MM.1S (cell line): ENCODE data around the gene MGST2.

Experiments used
- DNase-seq: peaks from one replicate; pipeline ENCODE4 v3.0.0-alpha.2; 2015
- H2AFZ ChIP-seq: fragments of 300-600 bp; sonication (generic); 2 replicates; pipeline ENCODE4 v1.6.0; 2016; ENCODE audit warnings: antibody characterized with exemption, low read length
- H3F3A ChIP-seq: fragments of 300-600 bp; sonication (generic); 2 replicates; pipeline ENCODE4 v1.6.1; 2016; ENCODE audit warnings: mild to moderate bottlenecking, antibody characterized with exemption, low read length, moderate library complexity, mixed read lengths; ENCODE audit not compliant: insufficient read depth
- H3K27ac ChIP-seq: fragments of 300-600 bp; sonication (generic); 2 replicates; pipeline ENCODE4 v1.5.1; 2016; ENCODE audit warnings: mild to moderate bottlenecking, low read length
- H3K27me3 ChIP-seq: fragments of 300-600 bp; sonication (generic); replicated peaks from 2 replicates; pipeline ENCODE4 v1.6.0; 2016; ENCODE audit warnings: low read length; ENCODE audit not compliant: insufficient read depth
- H3K36me3 ChIP-seq: fragments of 300-600 bp; sonication (generic); replicated peaks from 2 replicates; pipeline ENCODE4 v1.6.1; 2016; ENCODE audit warnings: mild to moderate bottlenecking, low read length, mixed read lengths; ENCODE audit not compliant: insufficient read depth
- H3K4me1 ChIP-seq: fragments of 300-600 bp; sonication (generic); 2 replicates; pipeline ENCODE4 v1.6.1; 2016; ENCODE audit warnings: low read length, mixed read lengths
- H3K4me2 ChIP-seq: fragments of 300-600 bp; sonication (generic); 2 replicates; pipeline ENCODE4 v1.6.0; 2016; ENCODE audit warnings: low read depth, low read length
- H3K4me3 ChIP-seq: fragments of 300-600 bp; sonication (generic); 2 replicates; pipeline ENCODE4 v1.5.1; 2016; ENCODE audit warnings: low read length, mixed read lengths
- H3K79me2 ChIP-seq: fragments of 300-600 bp; sonication (generic); 2 replicates; pipeline ENCODE4 v1.6.1; 2016; ENCODE audit warnings: mixed run types, low read length, mixed read lengths
- H3K9ac ChIP-seq: fragments of 300-600 bp; sonication (generic); 2 replicates; pipeline ENCODE4 v1.6.1; 2016; ENCODE audit warnings: low read length, mixed read lengths
- H3K9me2 ChIP-seq: fragments of 300-600 bp; sonication (generic); replicated peaks from 2 replicates; pipeline ENCODE4 v1.6.1; 2016; ENCODE audit warnings: mild to moderate bottlenecking, low read length, mixed read lengths; ENCODE audit not compliant: insufficient read depth
- H3K9me3 ChIP-seq: fragments of 300-600 bp; sonication (generic); replicated peaks from 2 replicates; pipeline ENCODE4 v1.6.1; 2016; ENCODE audit warnings: mild to moderate bottlenecking, low read length, mixed read lengths; ENCODE audit not compliant: insufficient read depth
- H4K20me1 ChIP-seq: fragments of 300-600 bp; sonication (generic); 2 replicates; pipeline ENCODE4 v1.6.1; 2016; ENCODE audit warnings: mild to moderate bottlenecking, low read length, moderate library complexity, mixed read lengths; ENCODE audit not compliant: insufficient read depth
- CTCF ChIP-seq: fragments of 300-600 bp; sonication (generic); IDR thresholded peaks from 2 replicates; pipeline ENCODE4 v1.5.1; 2016; ENCODE audit warnings: antibody characterized with exemption, low read length, mixed read lengths
- EZH2 ChIP-seq: fragments of 300-600 bp; sonication (generic); optimal IDR thresholded peaks from 2 replicates; pipeline ENCODE3; 2017; ENCODE audit warnings: low read depth, mild to moderate bottlenecking, antibody characterized with exemption, low read length, mixed read lengths
- EZH2phosphoT487 ChIP-seq: fragments of 300-600 bp; sonication (generic); IDR thresholded peaks from 2 replicates; pipeline ENCODE4 v1.6.1; 2018; ENCODE audit warnings: antibody characterized with exemption, low read length

The MGST2 gene

GRCh38 chr4:139639654-139640053 is 26.0 kb upstream of the MGST2 start:
- no peak overlapping the region for H3K27ac ChIP-seq
- H3K4me3 ChIP-seq = no peak overlapping the region
- no peak overlapping the region for H2AFZ ChIP-seq
- H4K20me1 ChIP-seq = no peaks in the 10 kb centered on the region
- no peak overlapping the region for H3K9ac ChIP-seq
- no peaks in the 10 kb centered on the region for H3F3A ChIP-seq
- H3K4me2 ChIP-seq = no peak overlapping the region
- DNase-seq = no peak
- H3K4me1 ChIP-seq = no peaks in the 10 kb centered on the region
- TF ChIP-seq EZH2 = no peak
- TF ChIP-seq CTCF = no peak
- TF ChIP-seq EZH2phosphoT487 = no peak
- H3K27me3 ChIP-seq = no peaks in the 10 kb centered on the region
- no peaks in the 10 kb centered on the region for H3K9me3 ChIP-seq
- no peaks in the 10 kb centered on the region for H3K9me2 ChIP-seq
- no peaks in the 10 kb centered on the region for H3K36me3 ChIP-seq
- H3K79me2 ChIP-seq = no peaks in the 10 kb centered on the region

GRCh38 chr4:139641218-139641617 is 24.4 kb upstream of the MGST2 start:
- no peaks in the 10 kb centered on the region for H4K20me1 ChIP-seq
- H3K4me1 ChIP-seq = no peaks in the 10 kb centered on the region
- H3K36me3 ChIP-seq = no peaks in the 10 kb centered on the region
- H3K27me3 ChIP-seq = no peaks in the 10 kb centered on the region
- no peak overlapping the region for H3K27ac ChIP-seq
- no peak overlapping the region for H3K9ac ChIP-seq
- no peak for TF ChIP-seq EZH2
- no peak for TF ChIP-seq CTCF
- no peak for TF ChIP-seq EZH2phosphoT487
- H2AFZ ChIP-seq = no peak overlapping the region
- H3K79me2 ChIP-seq = no peaks in the 10 kb centered on the region
- DNase-seq = no peak
- no peaks in the 10 kb centered on the region for H3K9me3 ChIP-seq
- no peaks in the 10 kb centered on the region for H3K9me2 ChIP-seq
- no peaks in the 10 kb centered on the region for H3F3A ChIP-seq
- no peak overlapping the region for H3K4me2 ChIP-seq
- H3K4me3 ChIP-seq = no peak overlapping the region

- Histone ChIP-seq H3K4me1 (no peaks in the 10 kb centered on the region), H3K4me3 (no peak overlapping the region), H3K9ac (no peak overlapping the region), H2AFZ (no peak overlapping the region), H3K4me2 (no peak overlapping the region), H3K9me3 (no peaks in the 10 kb centered on the region), H3K27ac (no peak overlapping the region), H4K20me1 (no peaks in the 10 kb centered on the region), H3K79me2 (no peaks in the 10 kb centered on the region), H3K9me2 (no peaks in the 10 kb centered on the region), H3K27me3 (no peaks in the 10 kb centered on the region), H3K36me3 (no peaks in the 10 kb centered on the region), H3F3A (no peaks in the 10 kb centered on the region)
- no peak for DNase-seq
- no peak for TF ChIP-seq EZH2
- TF ChIP-seq CTCF = no peak
- TF ChIP-seq EZH2phosphoT487 = no peak
Observed at GRCh38 chr4:139642364-139642763, 23.3 kb upstream of the MGST2 start.
